NCI-H526 (cell line): Measurements from ENCODE around the gene CHFR.
A peak's percentile ranks its signal among the peaks of the same experiment; 100 is the strongest.
"Not testable (repeated sequence)": the region's sequence is repeated elsewhere in the genome, so short reads cannot be mapped to it uniquely, and the experiment has no call there.

ENCODE experiments used
- DNase-seq, 2 experiments: peaks; one replicate each; lab custom pipeline; 2025; lab: John Stamatoyannopoulos, UW

The CHFR gene

GRCh38 chr12:132887513-132888351, at the start of gene CHFR:
CHFR (minus strand) TSS chr12:132887605; CDS start chr12:132887328, 277 bp downstream.
- DNase-seq, result peak; percentile 92 to 98

DNA sequence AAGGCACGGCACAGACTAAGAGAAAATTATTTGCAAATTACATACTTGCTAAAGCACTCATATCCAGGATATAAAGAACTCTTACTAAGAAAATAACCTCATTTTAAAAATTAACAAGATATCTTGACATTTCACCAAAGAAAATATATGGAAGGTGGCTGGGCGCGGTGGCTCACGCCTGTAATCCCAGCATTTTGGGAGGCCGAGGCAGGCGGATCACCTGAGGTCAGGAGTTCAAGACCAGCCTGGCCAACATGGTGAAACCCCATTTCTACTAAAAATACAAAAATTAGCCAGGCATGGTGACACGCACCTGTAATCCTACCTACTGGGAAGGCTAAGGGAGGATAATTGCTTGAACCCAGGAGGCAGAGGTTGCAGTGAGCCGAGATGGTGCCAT, 49.5 kb upstream of the CHFR start:
- DNase-seq, result not testable (repeated sequence)

DNA sequence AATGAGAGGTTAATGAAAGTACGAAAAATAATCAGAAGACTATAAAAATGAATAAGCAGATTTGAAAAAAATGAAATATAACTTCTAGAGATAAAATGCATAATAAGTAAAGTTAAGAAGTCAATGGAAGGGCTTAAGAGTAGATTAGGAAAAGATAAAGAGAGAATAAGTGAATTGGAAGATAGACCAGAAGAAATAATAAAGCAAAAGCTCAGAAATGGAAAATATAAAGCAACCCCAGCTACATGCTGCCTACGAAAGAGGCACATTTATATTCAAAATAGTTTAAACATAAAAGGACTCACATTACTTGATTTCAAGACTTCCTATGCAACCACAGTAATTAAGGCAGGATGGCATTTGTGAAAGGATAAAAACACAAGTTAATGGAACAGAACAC, 48.8 kb upstream of the CHFR start:
- DNase-seq, result no peak

DNA sequence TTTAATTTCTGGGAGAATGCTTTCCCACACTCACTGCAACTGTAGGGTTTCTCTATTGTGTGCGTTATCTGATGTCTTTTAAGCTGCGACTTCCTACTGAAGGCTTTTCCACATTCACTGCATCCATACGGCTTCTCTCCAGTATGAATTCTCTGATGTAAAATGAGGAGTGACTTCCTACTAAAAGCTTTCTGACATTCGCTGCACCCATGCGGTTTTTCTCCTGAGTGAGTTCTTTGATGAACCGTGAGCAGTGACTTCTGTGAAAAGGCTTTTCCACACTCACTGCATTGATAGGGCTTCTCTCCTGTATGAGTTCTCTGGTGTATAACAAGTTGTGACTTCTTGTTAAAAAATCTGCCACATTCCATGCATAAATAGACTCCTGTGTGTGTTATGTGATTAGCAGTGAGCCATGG, 39.0 kb upstream of the CHFR start:
- no peak for DNase-seq

GRCh38 chr12:132925597-132926414, 38.4 kb upstream of the CHFR start:
- DNase-seq, result no peak

DNA sequence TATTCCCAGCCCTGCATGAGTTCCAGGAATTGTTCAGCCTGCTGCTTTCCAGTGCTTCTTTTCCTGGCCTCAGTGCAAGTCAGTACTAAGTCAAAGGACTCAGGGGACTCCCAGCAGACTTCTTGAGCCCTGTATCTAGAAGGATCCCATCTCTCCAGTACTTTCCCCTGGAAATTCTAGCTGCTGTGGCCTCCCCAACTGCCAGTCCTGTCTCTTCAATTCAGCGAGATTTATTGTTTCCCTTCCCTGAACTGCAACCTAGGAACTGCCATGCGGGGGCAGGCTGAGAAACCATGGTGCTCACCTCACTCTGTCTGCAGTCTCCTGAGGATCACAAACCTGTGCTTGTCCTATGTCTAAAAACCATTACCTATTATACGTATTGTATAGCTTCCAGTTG, 37.0 kb upstream of the CHFR start:
- no peak for DNase-seq

DNA sequence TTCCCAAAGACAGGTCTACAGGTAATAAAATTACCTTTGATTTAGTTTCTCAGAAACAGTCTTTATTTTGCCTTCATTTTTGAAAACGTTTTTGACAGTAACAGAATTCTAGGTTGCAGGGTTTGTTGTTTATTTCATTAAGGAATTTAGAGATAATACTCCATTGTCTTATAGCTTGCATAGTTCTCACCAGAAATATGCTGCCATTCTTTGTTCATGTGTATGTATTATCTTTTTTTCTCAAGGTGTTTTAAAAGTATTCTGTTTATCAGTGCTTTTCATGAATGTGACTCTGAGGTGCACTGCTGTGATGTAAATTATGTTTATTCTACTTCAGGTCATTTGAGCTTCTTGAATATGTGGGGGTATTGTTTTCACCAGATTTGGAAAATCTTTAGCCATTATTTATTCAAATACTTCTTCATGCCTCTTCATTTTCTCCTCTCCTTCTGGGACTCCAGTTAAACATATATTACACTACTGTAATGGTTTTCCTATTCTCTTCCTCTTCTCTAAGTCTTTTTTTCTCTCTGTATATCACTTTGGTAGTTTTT, 36.0 kb upstream of the CHFR start:
- no peak for DNase-seq

DNA sequence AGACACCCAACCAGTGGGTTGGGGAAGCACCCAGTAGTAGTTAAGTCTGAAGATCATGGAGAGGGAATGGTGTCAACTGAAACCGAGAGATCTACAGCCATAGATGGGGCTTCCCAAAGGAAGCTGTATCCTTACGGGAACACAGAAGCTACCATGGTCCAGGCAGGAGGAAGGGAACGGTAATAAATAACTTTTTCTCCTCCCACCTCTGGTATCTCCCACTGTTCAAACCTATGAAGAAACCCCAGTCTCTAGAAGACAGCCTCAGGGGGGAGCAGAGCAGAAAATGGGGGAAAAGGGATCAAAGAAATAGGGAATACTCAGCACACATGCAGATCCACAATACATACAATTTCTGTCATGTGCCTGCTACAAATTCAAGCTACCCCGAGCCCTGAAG, 35.3 kb upstream of the CHFR start:
- DNase-seq, result no peak

DNA sequence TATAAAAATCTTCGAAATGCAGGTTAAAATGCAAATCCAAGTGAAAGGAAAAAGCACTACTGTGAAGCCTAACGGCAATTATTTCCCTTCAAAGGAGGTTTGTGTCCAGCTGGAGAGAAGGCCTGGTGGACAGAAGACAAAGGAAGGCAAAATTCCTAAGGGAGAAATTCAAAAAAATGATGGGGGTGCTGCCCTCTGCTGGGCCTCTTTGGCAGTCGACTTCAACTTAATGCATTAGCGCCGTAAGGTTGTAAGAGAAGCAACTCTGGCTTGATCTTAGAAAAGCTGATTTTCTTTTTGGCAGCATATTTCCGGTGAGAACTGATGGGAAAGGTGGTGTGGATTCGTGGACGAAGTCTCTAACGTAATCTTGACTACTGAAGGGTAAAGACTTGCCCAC, 34.3 kb upstream of the CHFR start:
- DNase-seq, result no peak

- DNase-seq, result no peak
Measured at GRCh38 chr12:132918680-132919079, 31.3 kb upstream of the CHFR start.

DNA sequence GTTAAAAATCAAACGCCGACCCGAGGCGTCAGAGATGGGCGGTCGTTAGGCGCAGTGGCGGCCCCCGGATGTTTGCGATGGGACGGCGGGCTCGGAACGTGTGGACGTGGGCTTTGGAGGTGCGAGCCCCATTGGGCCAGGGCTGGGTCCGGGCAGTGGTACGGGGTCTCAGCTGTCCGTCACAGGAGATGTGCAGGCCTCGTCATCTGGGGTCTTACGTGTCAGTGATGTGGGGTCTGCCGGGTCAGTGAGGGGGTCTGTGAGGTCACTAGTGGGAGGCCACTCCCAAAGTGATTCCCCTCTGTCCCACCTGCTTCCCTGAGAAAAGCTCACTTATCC, 21.6 kb upstream of the CHFR start:
- no peak for DNase-seq

GRCh38 chr12:132908145-132909029, 21.0 kb upstream of the CHFR start:
- DNase-seq, result peak; percentile 97 to 99

DNA sequence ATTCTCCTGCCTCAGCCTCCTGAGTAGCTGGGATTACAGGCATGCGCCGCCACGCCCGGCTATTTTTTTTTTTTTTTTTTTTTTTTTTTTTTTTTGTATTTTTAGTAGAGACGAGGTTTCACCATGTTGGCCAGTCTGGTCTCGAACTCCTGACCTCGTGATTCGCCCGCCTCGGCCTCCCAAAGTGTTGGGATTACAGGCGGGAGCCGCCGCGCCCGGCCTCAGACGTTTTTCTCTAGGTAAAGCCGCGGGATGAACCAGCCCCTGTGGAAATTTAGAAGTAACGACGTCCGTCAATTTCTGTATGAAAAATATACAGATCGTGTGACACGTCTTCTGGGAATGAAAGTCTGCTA, 20.4 kb upstream of the CHFR start:
- not testable (repeated sequence) for DNase-seq

DNA sequence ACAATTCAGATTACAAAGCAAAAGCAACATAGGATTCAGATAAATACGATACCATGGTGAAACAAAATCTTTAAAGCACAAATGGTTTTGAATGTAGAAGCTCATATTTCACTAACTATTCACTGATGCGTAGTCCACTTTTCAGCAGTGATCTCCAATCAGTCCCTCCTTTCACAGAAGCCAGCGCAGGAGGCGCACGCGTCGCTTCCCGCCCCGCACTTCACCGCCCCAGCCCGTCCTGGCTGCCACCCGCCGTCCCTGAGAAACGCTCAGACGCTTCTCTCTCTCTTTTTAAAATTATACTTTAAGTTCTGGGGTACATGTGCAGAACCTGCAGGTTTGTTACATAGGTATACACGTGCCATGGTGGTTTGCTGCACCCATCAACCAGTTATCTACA, 19.8 kb upstream of the CHFR start:
- peak in 1 of 2 experiments; percentile 5 for DNase-seq

DNA sequence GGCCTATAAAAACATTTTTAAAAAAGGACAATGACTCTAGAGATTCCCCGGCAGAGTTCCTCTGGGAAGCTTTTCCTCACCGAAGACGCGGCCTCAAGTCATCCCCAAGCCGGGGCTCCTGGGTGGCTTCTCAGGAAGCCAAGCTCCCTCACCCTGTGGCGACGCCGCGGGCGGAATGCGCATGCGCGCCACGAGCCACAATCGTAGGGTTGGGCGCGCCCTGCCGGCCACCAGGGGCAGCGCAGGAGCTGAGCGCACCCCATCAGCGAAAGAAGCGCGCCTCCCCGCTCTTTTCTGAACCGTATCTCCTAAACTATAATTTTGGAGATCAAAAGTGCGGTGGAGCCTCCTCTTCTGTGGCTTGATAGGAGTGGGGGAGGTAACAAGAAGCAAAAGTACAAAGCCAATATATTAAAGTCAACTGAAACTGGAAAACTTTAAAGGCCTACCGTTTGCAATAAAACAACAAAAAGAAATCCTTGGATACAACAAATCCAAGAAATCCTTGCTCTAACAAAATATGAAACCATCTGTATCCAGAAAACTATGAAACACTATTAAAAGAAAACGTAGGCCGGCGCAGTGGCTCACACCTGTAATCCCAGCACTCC, 17.4 kb upstream of the CHFR start:
- DNase-seq, result no peak

GRCh38 chr12:132899033-132899432, 11.6 kb upstream of the CHFR start:
- DNase-seq, result no peak

- DNase-seq, result no peak
Measured at GRCh38 chr12:132888852-132889251, 1.4 kb upstream of the CHFR start.

DNA sequence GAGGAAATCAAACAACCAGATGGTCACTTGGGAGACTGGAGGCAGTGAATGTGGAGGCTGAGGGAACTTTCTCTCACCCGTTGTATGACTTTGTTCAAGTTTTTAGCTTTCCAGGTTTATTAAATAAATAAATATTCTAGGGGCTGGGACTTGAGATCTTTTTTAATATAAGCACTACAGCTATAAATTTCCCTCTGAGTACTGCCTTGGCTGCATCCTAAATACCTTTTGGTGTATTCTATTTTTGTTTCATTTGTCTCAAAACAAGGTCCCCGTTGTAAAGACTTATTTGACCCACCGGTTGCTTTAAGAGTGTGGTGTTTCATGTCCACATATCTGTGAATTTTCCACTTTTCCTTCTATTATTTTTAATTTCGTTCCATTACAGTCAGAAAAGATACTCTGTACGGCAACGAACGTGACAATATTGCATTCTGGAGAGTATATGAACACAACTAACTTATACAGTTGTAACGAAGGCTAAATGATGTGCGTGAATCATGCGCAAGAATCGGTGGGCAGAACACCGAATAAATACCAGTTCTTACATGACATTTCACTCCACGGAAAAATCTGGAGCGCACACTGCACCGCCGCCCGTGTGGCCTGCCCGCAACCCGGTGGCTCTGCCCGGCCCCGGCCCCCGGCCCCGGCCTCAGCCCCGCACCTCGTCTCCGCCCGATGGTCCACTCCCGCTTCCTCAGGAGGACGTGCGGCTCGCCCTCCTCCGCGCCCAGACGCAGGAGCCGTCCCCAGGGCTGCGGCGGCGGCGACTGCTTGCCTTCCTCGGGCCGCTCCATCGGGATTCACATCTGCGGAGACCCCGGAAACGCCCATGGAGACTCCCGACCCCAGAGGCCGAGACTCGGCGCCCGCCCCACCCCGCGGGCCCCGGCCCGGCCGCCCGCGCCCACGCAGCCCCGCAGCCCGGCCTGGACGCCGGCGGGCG, 602 bp downstream of the CHFR start:
- peak; percentile 29 to 77 for DNase-seq

- no peak for DNase-seq
Measured at GRCh38 chr12:132881818-132882217, 5.6 kb downstream of the CHFR start.

DNA sequence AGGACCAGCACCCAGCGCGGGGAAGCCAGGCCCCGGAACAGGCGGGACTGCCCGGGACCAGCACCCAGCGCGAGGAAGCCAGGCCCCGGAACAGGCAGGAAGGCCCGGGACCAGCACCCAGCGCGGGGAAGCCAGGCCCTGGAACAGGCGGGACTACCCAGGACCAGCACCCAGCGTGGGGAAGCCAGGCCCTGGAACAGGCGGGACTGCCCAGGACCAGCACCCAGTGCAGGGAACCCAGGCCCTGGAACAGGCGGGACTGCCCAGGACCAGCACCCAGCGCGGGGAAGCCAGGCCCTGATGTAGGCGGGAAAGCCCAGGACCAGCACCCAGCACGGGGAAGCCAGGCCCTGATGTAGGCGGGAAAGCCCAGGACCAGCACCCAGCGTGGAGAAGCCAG, 12.8 kb downstream of the CHFR start:
- not testable (repeated sequence) for DNase-seq
